MCF 10A (cell line): Measurements from ENCODE around the gene SPECC1L. TPM values are rescaled to one million over a fixed set of nuclear protein-coding genes. Genes with fewer than 3 reads are reported as not detected.

Experiments used
- BruUV-seq: library from RNA; stranded (reverse); fragments of 400-500 nt; replicated peaks from 2 replicates; lab custom pipeline; 2021; lab: Mats Ljungman, UMichigan
- CTCF ChIA-PET: fragments of 300-600 bp; sonication (Branson Sonifier 250); formaldehyde crosslinking; extraction: SDS; loops from one replicate; lab custom pipeline; 2021; ENCODE audit warnings: antibody characterized with exemption, inconsistent platforms; lab: Yijun Ruan, JAX
- POLR2A ChIA-PET: fragments of 300-600, 350-650 bp; sonication (Branson Sonifier 250); formaldehyde crosslinking; extraction: SDS; loops from one replicate; lab custom pipeline; 2020; ENCODE audit warnings: antibody characterized with exemption, inconsistent platforms; lab: Yijun Ruan, JAX
- DNase-seq: peaks from one replicate; pipeline ENCODE4 v3.0.0-alpha.2; 2018; ENCODE audit not compliant: unreplicated experiment
- H3K27ac Mint-ChIP-seq: one replicate; pipeline ENCODE4 v1.8.0; 2022; ENCODE audit warnings: mild to moderate bottlenecking, low read depth, mixed read lengths; ENCODE audit not compliant: unreplicated experiment
- H3K27me3 Mint-ChIP-seq: one replicate; pipeline ENCODE4 v1.8.0; 2022; ENCODE audit warnings: mixed read lengths; ENCODE audit not compliant: insufficient read depth, unreplicated experiment
- H3K36me3 Mint-ChIP-seq: one replicate; pipeline ENCODE4 v1.8.0; 2022; ENCODE audit warnings: mild to moderate bottlenecking, moderate library complexity, mixed read lengths; ENCODE audit not compliant: insufficient read depth, unreplicated experiment
- H3K4me1 Mint-ChIP-seq: one replicate; pipeline ENCODE4 v1.8.0; 2022; ENCODE audit warnings: mixed read lengths; ENCODE audit not compliant: insufficient read depth, unreplicated experiment
- H3K4me3 Mint-ChIP-seq: one replicate; pipeline ENCODE4 v1.8.0; 2022; ENCODE audit warnings: mild to moderate bottlenecking, moderate library complexity, mixed read lengths; ENCODE audit not compliant: unreplicated experiment
- H3K9me3 Mint-ChIP-seq: one replicate; pipeline ENCODE4 v1.8.0; 2022; ENCODE audit warnings: mixed read lengths; ENCODE audit not compliant: unreplicated experiment
- CTCF ChIP-seq: fragments of 200-600 bp; IDR thresholded peaks from one replicate; pipeline ENCODE4 v1.8.0; 2022; ENCODE audit warnings: antibody characterized with exemption, mild to moderate bottlenecking; ENCODE audit not compliant: unreplicated experiment
- intact Hi-C: fragments of 100-400 bp; cut with micrococcal nuclease; formaldehyde crosslinking; loops from 2 replicates; pipeline ENCODE4 v1.14.1; 2022
- total RNA-seq: library from RNA; stranded (reverse); gene quantifications from 2 replicates; pipeline ENCODE4 v1.2.3, GENCODE V29; 2022

The SPECC1L gene
- total RNA-seq, 1 experiment from 2014 or later = 60.4 TPM

- no peak for TF ChIP-seq CTCF
- H3K27me3 Mint-ChIP-seq = peaks cover 2% of the 10 kb centered on the region
- H3K9me3 Mint-ChIP-seq = no peaks in the 10 kb centered on the region
- peaks cover 6% of the 10 kb centered on the region for H3K4me1 Mint-ChIP-seq
- POLR2A ChIA-PET = interaction anchor here (0.5 kb wide), 1 partner anchor 11 kb away, joined by 3 read pairs; no protein-coding TSS in a partner anchor
- no peak overlapping the region for H3K4me3 Mint-ChIP-seq
- peaks cover 15% of the 10 kb centered on the region for H3K36me3 Mint-ChIP-seq
- no peak for DNase-seq
- CTCF ChIA-PET = interaction anchor here (3.4 to 5.3 kb wide), 2 partner anchors 102 to 105 kb away, joined by 19 to 42 read pairs; no protein-coding TSS in a partner anchor
- BruUV-seq = no TSS peak
- H3K27ac Mint-ChIP-seq = no peak overlapping the region
- intact Hi-C loops = loop anchor here (5.0 kb wide), 1 partner anchor 93 kb away; no protein-coding TSS in a partner anchor
Observed at GRCh38 chr22:24420072-24420976, 149.7 kb downstream of the SPECC1L start.

GRCh38 chr22:24420977-24421343 is 150.3 kb downstream of the SPECC1L start:
- intact Hi-C loops = loop anchor here (1.0 to 5.0 kb wide), 2 partner anchors 94 to 100 kb away; no protein-coding TSS in a partner anchor
- H3K4me1 Mint-ChIP-seq = peaks cover 6% of the 10 kb centered on the region
- no peak for DNase-seq
- CTCF ChIA-PET = interaction anchor here (1.0 to 5.3 kb wide), 5 partner anchors 9 to 109 kb away, joined by 3 to 42 read pairs (median 11); no protein-coding TSS in a partner anchor
- H3K4me3 Mint-ChIP-seq = no peak overlapping the region
- POLR2A ChIA-PET = no interaction called here
- no peak overlapping the region for H3K27ac Mint-ChIP-seq
- TF ChIP-seq CTCF = no peak
- H3K27me3 Mint-ChIP-seq = peaks cover 9% of the 10 kb centered on the region
- no peaks in the 10 kb centered on the region for H3K9me3 Mint-ChIP-seq
- H3K36me3 Mint-ChIP-seq = peaks cover 12% of the 10 kb centered on the region
- no TSS peak for BruUV-seq

- BruUV-seq = no TSS peak
- DNase-seq = peak; percentile 38
- POLR2A ChIA-PET = no interaction called here
- peaks cover 14% of the 10 kb centered on the region for H3K27me3 Mint-ChIP-seq
- H3K27ac Mint-ChIP-seq = no peak overlapping the region
- intact Hi-C loops = loop anchor here (1.0 to 5.0 kb wide), 2 partner anchors 94 to 100 kb away; no protein-coding TSS in a partner anchor
- H3K4me1 Mint-ChIP-seq = peaks cover 6% of the 10 kb centered on the region
- H3K9me3 Mint-ChIP-seq = no peaks in the 10 kb centered on the region
- CTCF ChIA-PET = interaction anchor here (0.6 to 5.3 kb wide), 11 partner anchors 8 to 1144 kb away, joined by 3 to 42 read pairs (median 4); no protein-coding TSS in a partner anchor
- TF ChIP-seq CTCF = peak; percentile 39
- no peak overlapping the region for H3K4me3 Mint-ChIP-seq
- H3K36me3 Mint-ChIP-seq = peaks cover 7% of the 10 kb centered on the region
Observed at GRCh38 chr22:24421428-24421931, 150.8 kb downstream of the SPECC1L start.
